Subcutaneous abdominal adipose tissue (tissue), 5 donors: ENCODE data around the gene UCP2.

Source experiments
- H3K27ac ChIP-seq: one replicate; pipeline ENCODE4 v1.7.0; 2013; ENCODE audit warnings: low read depth, mild to moderate bottlenecking, inconsistent platforms, low read length, moderate library complexity
- H3K27me3 ChIP-seq, 5 donors: one replicate each; pipeline ENCODE4 v1.7.0; 2013; ENCODE audit warnings: low read length in 5 of 5, inconsistent platforms in 1 of 5; ENCODE audit not compliant: control insufficient read depth in 5 of 5, insufficient read depth in 4 of 5
- H3K36me3 ChIP-seq, 5 donors: one replicate each; pipeline ENCODE4 v1.7.0; 2013; ENCODE audit warnings: low read length in 5 of 5; ENCODE audit not compliant: control insufficient read depth in 5 of 5, insufficient read depth in 5 of 5
- H3K4me1 ChIP-seq, 5 donors: one replicate each; pipeline ENCODE4 v1.7.0; 2013; ENCODE audit warnings: low read length in 5 of 5, mild to moderate bottlenecking in 3 of 5, moderate library complexity in 1 of 5; ENCODE audit not compliant: control insufficient read depth in 5 of 5, insufficient read depth in 5 of 5
- H3K4me3 ChIP-seq, 5 donors: one replicate each; pipeline ENCODE4 v1.7.0; 2013; ENCODE audit warnings: low read length in 5 of 5, low read depth in 1 of 5
- H3K9ac ChIP-seq, 5 donors: one replicate each; pipeline ENCODE4 v1.7.0; 2013; ENCODE audit warnings: low read length in 5 of 5, mild to moderate bottlenecking in 4 of 5, moderate library complexity in 3 of 5
- H3K9me3 ChIP-seq, 5 donors: one replicate each; pipeline ENCODE4 v1.7.0; 2013; ENCODE audit warnings: low read length in 5 of 5; ENCODE audit not compliant: control insufficient read depth in 5 of 5
- donor health status: healthy.
- donor health status: healthy.
- donor health status: healthy.
- donor health status: healthy.
- donor health status: healthy.

The UCP2 gene

GRCh38 chr11:73982595-73982989 is at the start of gene UCP2:
UCP2 (minus strand) TSS chr11:73982843; CDS start chr11:73978378, 4,465 bp downstream.
- Histone ChIP-seq H3K36me3 (peaks cover 0 to 26% (median 22%) of the 10 kb centered on the region in 5 donors), H3K9me3 (no peaks in the 10 kb centered on the region), H3K27ac (peak within 1 kb of the TSS; percentile 82), H3K4me3 (peak within 1 kb of the TSS; percentile 75 to 98 (median 89)), H3K4me1 (peaks cover 3 to 63% (median 46%) of the 10 kb centered on the region in 5 donors), H3K27me3 (no peaks in the 10 kb centered on the region), H3K9ac (peak within 1 kb of the TSS; percentile 38 to 82 (median 79))

GRCh38 chr11:74030723-74031676 is 48.4 kb upstream of the UCP2 start:
- no peaks in the 10 kb centered on the region for H3K9me3 ChIP-seq
- H3K9ac ChIP-seq = peak overlapping the region in 1 of 5 donors; percentile 7
- H3K36me3 ChIP-seq = peaks cover 0 to 37% (median 26%) of the 10 kb centered on the region in 5 donors
- H3K4me3 ChIP-seq = no peak overlapping the region
- no peaks in the 10 kb centered on the region for H3K27me3 ChIP-seq
- H3K4me1 ChIP-seq = peaks cover 0 to 15% (median 13%) of the 10 kb centered on the region in 5 donors
- peak overlapping the region; percentile 43 for H3K27ac ChIP-seq

- Histone ChIP-seq H3K9ac (no peak overlapping the region), H3K4me3 (no peak overlapping the region), H3K36me3 (peaks cover 0 to 11% (median 3%) of the 10 kb centered on the region in 5 donors), H3K27me3 (no peaks in the 10 kb centered on the region), H3K27ac (peak overlapping the region; percentile 43), H3K9me3 (no peaks in the 10 kb centered on the region), H3K4me1 (peaks cover 2 to 40% (median 20%) of the 10 kb centered on the region in 5 donors)
These were observed 43.0 kb upstream of the UCP2 start for GRCh38 chr11:74025467-74026166.

GRCh38 chr11:74024261-74025029 is 41.8 kb upstream of the UCP2 start:
- H3K36me3 ChIP-seq = peaks cover 0 to 8% (median 3%) of the 10 kb centered on the region in 5 donors
- peaks cover 4 to 51% (median 26%) of the 10 kb centered on the region in 5 donors for H3K4me1 ChIP-seq
- H3K27me3 ChIP-seq = no peaks in the 10 kb centered on the region
- no peak overlapping the region for H3K4me3 ChIP-seq
- H3K9me3 ChIP-seq = no peaks in the 10 kb centered on the region
- no peak overlapping the region for H3K9ac ChIP-seq
- peak overlapping the region; percentile 43 for H3K27ac ChIP-seq

GRCh38 chr11:74023276-74023675 is 40.6 kb upstream of the UCP2 start:
- Histone ChIP-seq H3K9ac (no peak overlapping the region), H3K9me3 (no peaks in the 10 kb centered on the region), H3K27ac (no peak overlapping the region), H3K4me1 (peaks cover 13 to 63% (median 38%) of the 10 kb centered on the region in 5 donors), H3K27me3 (no peaks in the 10 kb centered on the region), H3K36me3 (peaks cover 0 to 6% (median 3%) of the 10 kb centered on the region in 5 donors), H3K4me3 (no peak overlapping the region)

- no peaks in the 10 kb centered on the region for H3K9me3 ChIP-seq
- no peaks in the 10 kb centered on the region for H3K27me3 ChIP-seq
- H3K36me3 ChIP-seq = peaks cover 0 to 6% (median 0%) of the 10 kb centered on the region in 5 donors
- H3K4me3 ChIP-seq = no peak overlapping the region
- H3K9ac ChIP-seq = no peak overlapping the region
- no peak overlapping the region for H3K27ac ChIP-seq
- peaks cover 15 to 70% (median 45%) of the 10 kb centered on the region in 5 donors for H3K4me1 ChIP-seq
These were observed 39.9 kb upstream of the UCP2 start for GRCh38 chr11:74022546-74022945.

- peaks cover 15 to 75% (median 47%) of the 10 kb centered on the region in 5 donors for H3K4me1 ChIP-seq
- no peak overlapping the region for H3K27ac ChIP-seq
- H3K9ac ChIP-seq = no peak overlapping the region
- no peak overlapping the region for H3K4me3 ChIP-seq
- H3K9me3 ChIP-seq = no peaks in the 10 kb centered on the region
- H3K27me3 ChIP-seq = no peaks in the 10 kb centered on the region
- H3K36me3 ChIP-seq = peaks cover 0 to 6% (median 0%) of the 10 kb centered on the region in 5 donors
These were observed 39.4 kb upstream of the UCP2 start for GRCh38 chr11:74021998-74022397.

GRCh38 chr11:74020539-74020938 is 37.9 kb upstream of the UCP2 start:
- Histone ChIP-seq H3K4me3 (no peak overlapping the region), H3K27ac (peak overlapping the region; percentile 99), H3K9ac (no peak overlapping the region), H3K27me3 (no peaks in the 10 kb centered on the region), H3K36me3 (peaks cover 0 to 7% (median 3%) of the 10 kb centered on the region in 5 donors), H3K4me1 (peaks cover 15 to 77% (median 47%) of the 10 kb centered on the region in 5 donors), H3K9me3 (no peaks in the 10 kb centered on the region)

- Histone ChIP-seq H3K9me3 (no peaks in the 10 kb centered on the region), H3K4me1 (peaks cover 15 to 79% (median 43%) of the 10 kb centered on the region in 5 donors), H3K36me3 (peaks cover 0 to 7% (median 3%) of the 10 kb centered on the region in 5 donors), H3K4me3 (no peak overlapping the region), H3K9ac (peak overlapping the region in 2 of 5 donors; percentile 8 to 63), H3K27me3 (no peaks in the 10 kb centered on the region), H3K27ac (peak overlapping the region; percentile 99)
These were observed 37.2 kb upstream of the UCP2 start for GRCh38 chr11:74019860-74020259.
